ENCODE results near the gene RET. TPM values are rescaled to one million over a fixed set of nuclear protein-coding genes. Genes with fewer than 3 reads are reported as not detected.
A peak's percentile ranks its signal among the peaks of the same experiment; 100 is the strongest.

RET gene
- total RNA-seq, 1 experiment from 2014 or later: 68.0 TPM

- no peak overlapping the region for H3K27ac ChIP-seq (ENCODE audit: low read depth, low read length, poor library complexity, severe bottlenecking)
- intact Hi-C loops (cut with micrococcal nuclease; ENCODE audit: unreplicated experiment): loop anchor here (1.0 kb wide), 1 partner anchor 213 kb away; no protein-coding TSS in a partner anchor
- DNase-seq (ENCODE audit: low spot score): peak; percentile 81
- TF ChIP-seq, protein P1, sequence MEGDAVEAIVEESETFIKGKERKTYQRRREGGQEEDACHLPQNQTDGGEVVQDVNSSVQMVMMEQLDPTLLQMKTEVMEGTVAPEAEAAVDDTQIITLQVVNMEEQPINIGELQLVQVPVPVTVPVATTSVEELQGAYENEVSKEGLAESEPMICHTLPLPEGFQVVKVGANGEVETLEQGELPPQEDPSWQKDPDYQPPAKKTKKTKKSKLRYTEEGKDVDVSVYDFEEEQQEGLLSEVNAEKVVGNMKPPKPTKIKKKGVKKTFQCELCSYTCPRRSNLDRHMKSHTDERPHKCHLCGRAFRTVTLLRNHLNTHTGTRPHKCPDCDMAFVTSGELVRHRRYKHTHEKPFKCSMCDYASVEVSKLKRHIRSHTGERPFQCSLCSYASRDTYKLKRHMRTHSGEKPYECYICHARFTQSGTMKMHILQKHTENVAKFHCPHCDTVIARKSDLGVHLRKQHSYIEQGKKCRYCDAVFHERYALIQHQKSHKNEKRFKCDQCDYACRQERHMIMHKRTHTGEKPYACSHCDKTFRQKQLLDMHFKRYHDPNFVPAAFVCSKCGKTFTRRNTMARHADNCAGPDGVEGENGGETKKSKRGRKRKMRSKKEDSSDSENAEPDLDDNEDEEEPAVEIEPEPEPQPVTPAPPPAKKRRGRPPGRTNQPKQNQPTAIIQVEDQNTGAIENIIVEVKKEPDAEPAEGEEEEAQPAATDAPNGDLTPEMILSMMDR (conservative IDR thresholded peaks at IDR 0.05; ENCODE audit: low read depth, low read length): peak; percentile 85
- no peak for TF ChIP-seq EZH2 (IDR thresholded peaks at IDR 0.05; ENCODE audit: borderline replicate concordance, low read depth, low read length, poor library complexity, severe bottlenecking)
- CTCF ChIA-PET: interaction anchor here (1.0 to 1.3 kb wide), 3 partner anchors 13 to 213 kb away, joined by 5 to 7 read pairs (median 5); no protein-coding TSS in a partner anchor
- H3K4me3 ChIP-seq (ENCODE audit: low read depth, low read length, poor library complexity, severe bottlenecking): peak overlapping the region; percentile 56
- no peaks in the 10 kb centered on the region for H3K36me3 ChIP-seq (ENCODE audit: insufficient read depth, low read length, poor library complexity, severe bottlenecking)
- H3K9me3 ChIP-seq (ENCODE audit: low read depth, low read length, poor library complexity, severe bottlenecking): no peaks in the 10 kb centered on the region
- POLR2A ChIA-PET (ENCODE audit: low non-redundant PET): no interaction called here
- peaks cover 28% of the 10 kb centered on the region for H3K4me1 ChIP-seq (ENCODE audit: insufficient read depth, low read length, poor library complexity, severe bottlenecking)
- H3K27me3 ChIP-seq (replicated peaks; ENCODE audit: insufficient read depth, low read depth, low read length, poor library complexity): peaks cover 3% of the 10 kb centered on the region
- no TSS peak for BruUV-seq (replicated peaks)
These were observed 2.1 kb downstream of the RET start for GRCh38 chr10:43078986-43079273.

GRCh38 chr10:43079856-43080255 lies 3.0 kb downstream of the RET start:
- peaks cover 3% of the 10 kb centered on the region for H3K27me3 ChIP-seq (replicated peaks; ENCODE audit: insufficient read depth, low read depth, low read length, poor library complexity)
- CTCF ChIA-PET: interaction anchor here (0.6 to 0.7 kb wide), 2 partner anchors 75 to 327 kb away, joined by 3 to 4 read pairs; no protein-coding TSS in a partner anchor
- no peaks in the 10 kb centered on the region for H3K9me3 ChIP-seq (ENCODE audit: low read depth, low read length, poor library complexity, severe bottlenecking)
- TF ChIP-seq, protein P1 (conservative IDR thresholded peaks at IDR 0.05; ENCODE audit: low read depth, low read length): no peak
- TF ChIP-seq EZH2 (IDR thresholded peaks at IDR 0.05; ENCODE audit: borderline replicate concordance, low read depth, low read length, poor library complexity, severe bottlenecking): no peak
- intact Hi-C loops (cut with micrococcal nuclease; ENCODE audit: unreplicated experiment): loop anchor here (1.0 kb wide), 1 partner anchor 214 kb away; no protein-coding TSS in a partner anchor
- POLR2A ChIA-PET (ENCODE audit: low non-redundant PET): no interaction called here
- DNase-seq (ENCODE audit: low spot score): no peak
- H3K36me3 ChIP-seq (ENCODE audit: insufficient read depth, low read length, poor library complexity, severe bottlenecking): no peaks in the 10 kb centered on the region
- BruUV-seq (replicated peaks): no TSS peak
- no peak overlapping the region for H3K27ac ChIP-seq (ENCODE audit: low read depth, low read length, poor library complexity, severe bottlenecking)
- no peak overlapping the region for H3K4me3 ChIP-seq (ENCODE audit: low read depth, low read length, poor library complexity, severe bottlenecking)
- peaks cover 28% of the 10 kb centered on the region for H3K4me1 ChIP-seq (ENCODE audit: insufficient read depth, low read length, poor library complexity, severe bottlenecking)

GRCh38 chr10:43082087-43082486 lies 5.2 kb downstream of the RET start:
- CTCF ChIA-PET: no interaction called here
- Histone ChIP-seq H3K36me3 (ENCODE audit: insufficient read depth, low read length, poor library complexity, severe bottlenecking) (no peaks in the 10 kb centered on the region), H3K4me3 (ENCODE audit: low read depth, low read length, poor library complexity, severe bottlenecking) (no peak overlapping the region), H3K27me3 (replicated peaks; ENCODE audit: insufficient read depth, low read depth, low read length, poor library complexity) (peaks cover 3% of the 10 kb centered on the region), H3K4me1 (ENCODE audit: insufficient read depth, low read length, poor library complexity, severe bottlenecking) (peaks cover 28% of the 10 kb centered on the region), H3K27ac (ENCODE audit: low read depth, low read length, poor library complexity, severe bottlenecking) (no peak overlapping the region), H3K9me3 (ENCODE audit: low read depth, low read length, poor library complexity, severe bottlenecking) (no peaks in the 10 kb centered on the region)
- TF ChIP-seq, protein P1 (conservative IDR thresholded peaks at IDR 0.05; ENCODE audit: low read depth, low read length): no peak
- no peak for TF ChIP-seq EZH2 (IDR thresholded peaks at IDR 0.05; ENCODE audit: borderline replicate concordance, low read depth, low read length, poor library complexity, severe bottlenecking)
- BruUV-seq (replicated peaks): no TSS peak
- no peak for DNase-seq (ENCODE audit: low spot score)
- intact Hi-C loops (cut with micrococcal nuclease; ENCODE audit: unreplicated experiment): no loop called here
- POLR2A ChIA-PET (ENCODE audit: low non-redundant PET): no interaction called here
